Omental fat pad (tissue), 4 donors: ENCODE results near the gene RAPGEF5. TPM values are rescaled to one million over a fixed set of nuclear protein-coding genes. Genes with fewer than 3 reads are reported as not detected.

Source experiments
- ATAC-seq: fragments of 150-250 bp; one replicate; pipeline ENCODE4 v1.9.1; 2016; ENCODE audit warnings: mild to moderate bottlenecking, moderate library complexity; ENCODE audit not compliant: low FRiP score
- DNase-seq: peaks from one replicate; pipeline ENCODE4 v3.0.0-alpha.2; 2019; ENCODE audit warnings: low spot score
- total RNA-seq, 4 donors: library from RNA; depleted of rRNA; stranded (reverse); fragments of >200 nt; gene quantifications; one replicate each; pipeline ENCODE4 v1.1.0, GENCODE V29; 2016
- TF ChIP-seq, protein P1 (sequence below), 3 donors: fragments of 450-650 bp; IDR thresholded peaks; one replicate each; pipeline ENCODE4 v1.5.1; 2016 to 2017; ENCODE audit warnings: antibody characterized with exemption in 3 of 3, mild to moderate bottlenecking in 3 of 3, moderate library complexity in 2 of 3

The RAPGEF5 gene
- total RNA-seq, 4 donors from 2014 or later, result 34.7 to 163 (median 73.0) TPM

DNA sequence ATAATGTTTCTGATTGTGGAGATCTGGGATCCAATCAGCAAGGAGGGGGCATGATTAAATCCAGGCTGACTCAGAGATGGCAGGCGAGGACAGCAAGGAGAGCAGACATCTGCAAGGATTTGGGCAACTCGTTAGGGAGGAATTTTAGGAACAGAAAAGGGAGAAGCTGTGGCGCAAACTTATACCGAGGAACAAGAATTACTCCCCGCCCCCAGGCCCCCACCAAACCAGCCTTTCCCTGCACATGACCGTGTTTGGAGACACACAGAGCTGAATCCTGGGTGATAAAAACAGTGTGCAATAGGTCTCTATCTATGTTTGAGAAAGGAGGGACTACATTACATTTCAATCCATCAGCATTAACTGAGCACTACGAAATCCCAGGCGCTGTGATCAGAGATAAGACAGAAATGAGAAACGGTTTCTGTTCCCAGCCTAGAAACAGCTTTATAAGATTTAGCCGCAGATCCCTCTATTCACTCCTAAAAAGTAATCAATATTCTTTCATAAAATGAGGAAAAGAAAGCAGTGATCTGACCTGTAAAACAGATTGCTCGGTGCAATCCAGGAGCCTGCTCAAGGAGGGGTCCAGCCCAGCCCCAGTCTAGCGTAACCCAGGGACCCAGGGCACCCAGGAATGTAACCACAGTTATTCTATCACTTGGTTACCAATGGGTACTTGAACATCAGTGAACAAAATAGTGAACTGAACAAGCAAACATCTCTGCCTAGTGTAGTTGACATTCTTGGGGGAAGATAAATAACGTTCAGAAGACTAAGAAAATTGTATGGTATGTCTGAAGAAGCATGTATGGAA is 37.2 kb upstream of the RAPGEF5 start:
- DNase-seq (no peak), ATAC-seq (no peak)
- TF ChIP-seq, protein P1, sequence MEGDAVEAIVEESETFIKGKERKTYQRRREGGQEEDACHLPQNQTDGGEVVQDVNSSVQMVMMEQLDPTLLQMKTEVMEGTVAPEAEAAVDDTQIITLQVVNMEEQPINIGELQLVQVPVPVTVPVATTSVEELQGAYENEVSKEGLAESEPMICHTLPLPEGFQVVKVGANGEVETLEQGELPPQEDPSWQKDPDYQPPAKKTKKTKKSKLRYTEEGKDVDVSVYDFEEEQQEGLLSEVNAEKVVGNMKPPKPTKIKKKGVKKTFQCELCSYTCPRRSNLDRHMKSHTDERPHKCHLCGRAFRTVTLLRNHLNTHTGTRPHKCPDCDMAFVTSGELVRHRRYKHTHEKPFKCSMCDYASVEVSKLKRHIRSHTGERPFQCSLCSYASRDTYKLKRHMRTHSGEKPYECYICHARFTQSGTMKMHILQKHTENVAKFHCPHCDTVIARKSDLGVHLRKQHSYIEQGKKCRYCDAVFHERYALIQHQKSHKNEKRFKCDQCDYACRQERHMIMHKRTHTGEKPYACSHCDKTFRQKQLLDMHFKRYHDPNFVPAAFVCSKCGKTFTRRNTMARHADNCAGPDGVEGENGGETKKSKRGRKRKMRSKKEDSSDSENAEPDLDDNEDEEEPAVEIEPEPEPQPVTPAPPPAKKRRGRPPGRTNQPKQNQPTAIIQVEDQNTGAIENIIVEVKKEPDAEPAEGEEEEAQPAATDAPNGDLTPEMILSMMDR (IDR thresholded peaks at IDR 0.05), result no peak

- DNase-seq (no peak), ATAC-seq (no peak)
- TF ChIP-seq, protein P1 (IDR thresholded peaks at IDR 0.05), result no peak
These were observed 33.6 kb upstream of the RAPGEF5 start for GRCh38 chr7:22390516-22390915.

DNA sequence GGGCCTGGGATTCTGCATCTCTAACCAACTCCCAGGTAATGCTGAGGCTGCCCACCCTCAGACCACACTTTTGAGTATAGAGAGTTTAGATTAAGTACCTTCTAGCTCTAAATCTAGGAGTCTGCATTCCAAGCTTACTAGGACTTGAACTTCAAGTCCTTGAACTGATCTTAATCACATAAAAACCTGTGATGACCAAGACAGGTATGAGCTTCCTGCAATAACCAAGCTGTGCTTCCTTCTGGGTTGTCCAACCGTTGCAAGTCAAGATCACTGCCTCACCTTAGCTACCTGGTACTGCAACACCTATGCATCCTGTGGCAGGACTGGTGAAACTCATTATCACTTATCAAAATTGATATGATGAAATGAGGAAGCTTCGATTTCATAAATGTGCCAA is 32.9 kb upstream of the RAPGEF5 start:
- TF ChIP-seq, protein P1 (IDR thresholded peaks at IDR 0.05), result no peak
- no peak for DNase-seq
- no peak for ATAC-seq

GRCh38 chr7:22387583-22387982 is 30.6 kb upstream of the RAPGEF5 start:
- TF ChIP-seq, protein P1 (IDR thresholded peaks at IDR 0.05), result no peak
- DNase-seq (no peak), ATAC-seq (no peak)

GRCh38 chr7:22386865-22387264 is 29.9 kb upstream of the RAPGEF5 start:
- DNase-seq (no peak), ATAC-seq (no peak)

DNA sequence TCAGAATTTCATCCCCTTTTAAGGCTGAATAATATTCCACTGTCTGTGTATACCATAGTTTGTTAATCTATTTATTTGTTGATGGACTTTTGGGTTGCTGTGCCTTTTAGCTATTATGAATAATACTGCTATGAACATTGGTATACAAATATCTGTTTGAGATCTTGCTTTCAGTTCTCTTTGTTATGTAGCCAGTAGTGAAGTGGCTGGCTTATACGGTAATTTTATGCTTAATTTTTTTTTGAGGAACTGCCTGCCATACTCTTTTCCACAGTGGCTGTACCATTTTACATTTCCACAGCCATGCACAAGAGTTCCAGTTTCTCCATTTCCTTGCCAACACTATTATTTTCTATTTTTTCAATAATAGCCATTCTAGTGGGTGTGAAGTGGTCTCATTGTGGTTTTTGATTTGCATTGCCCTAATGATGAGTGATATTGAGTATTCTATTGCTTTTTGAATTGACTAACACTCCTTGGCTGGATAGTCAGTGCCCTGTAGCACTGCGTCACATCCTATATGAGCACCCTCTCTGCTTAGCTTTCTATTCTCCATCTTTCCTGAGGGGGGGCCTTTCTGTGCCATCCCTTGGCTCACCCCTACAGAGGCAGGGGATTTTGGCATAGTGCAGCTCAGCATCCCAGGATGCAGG is 29.4 kb upstream of the RAPGEF5 start:
- TF ChIP-seq, protein P1 (IDR thresholded peaks at IDR 0.05), result no peak

More at GRCh38 chr7:22386865-22387264, 29.9 kb upstream of the RAPGEF5 start:
- TF ChIP-seq, protein P1 (IDR thresholded peaks at IDR 0.05), result no peak

More for the DNA sequence above, 29.4 kb upstream of the RAPGEF5 start:
- DNase-seq (no peak), ATAC-seq (no peak)
